Activated T-helper 1 cell treated with anti-CD3 and anti-CD28 coated beads, Interleukin-12 subunit alpha, Interleukin-12 subunit beta, Interleukin-2, Interleukin-4 antibody, amounts not matched to agents 30 ng/mL and 10 ng/mL and 1 ng/mL, durations not matched to agents 14 hours and 24 hours and 36 hours (primary cell): Measurements from ENCODE around the gene CA10. TPM values are rescaled to one million over a fixed set of nuclear protein-coding genes. Genes with fewer than 3 reads are reported as not detected.

ENCODE experiments used
- DNase-seq: peaks from one replicate; pipeline ENCODE4 v3.0.0; 2021; ENCODE audit warnings: low spot score
- H3K27ac Mint-ChIP-seq: one replicate; pipeline ENCODE4 v1.8.0; 2021; ENCODE audit warnings: mild to moderate bottlenecking, mixed read lengths
- H3K27me3 Mint-ChIP-seq: one replicate; pipeline ENCODE4 v1.8.0; 2022; ENCODE audit warnings: mild to moderate bottlenecking, moderate library complexity, mixed read lengths; ENCODE audit not compliant: insufficient read depth
- H3K36me3 Mint-ChIP-seq: one replicate; pipeline ENCODE4 v1.8.0; 2021; ENCODE audit warnings: low read depth, mixed read lengths
- H3K4me1 Mint-ChIP-seq: one replicate; pipeline ENCODE4 v1.8.0; 2021; ENCODE audit warnings: low read depth, mixed read lengths
- H3K4me3 Mint-ChIP-seq: one replicate; pipeline ENCODE4 v1.8.0; 2021; ENCODE audit warnings: mild to moderate bottlenecking, moderate library complexity, mixed read lengths
- H3K9me3 Mint-ChIP-seq: one replicate; pipeline ENCODE4 v1.8.0; 2021; ENCODE audit warnings: mixed read lengths
- intact Hi-C: fragments of 100-400 bp; cut with micrococcal nuclease; formaldehyde crosslinking; loops from one replicate; pipeline ENCODE4 v1.15.1; 2024
- total RNA-seq: library from RNA; stranded (reverse); gene quantifications from 2 replicates; pipeline ENCODE4 v1.2.3, GENCODE V29; 2022

CA10 gene
- total RNA-seq, 1 donor from 2014 or later = not detected

- Mint-ChIP-seq H3K4me1 (no peaks in the 10 kb centered on the region), H3K27me3 (no peaks in the 10 kb centered on the region), H3K36me3 (no peaks in the 10 kb centered on the region), H3K27ac (no peak overlapping the region), H3K9me3 (no peaks in the 10 kb centered on the region), H3K4me3 (no peak overlapping the region)
- intact Hi-C loops = no loop called here
- no peak for DNase-seq
Observed at GRCh38 chr17:51954232-51954765, 204.2 kb downstream of the CA10 start.

GRCh38 chr17:51951741-51952140, 206.8 kb downstream of the CA10 start:
- no peak for DNase-seq
- no peak overlapping the region for H3K27ac Mint-ChIP-seq
- intact Hi-C loops = no loop called here
- H3K27me3 Mint-ChIP-seq = no peaks in the 10 kb centered on the region
- H3K36me3 Mint-ChIP-seq = no peaks in the 10 kb centered on the region
- no peaks in the 10 kb centered on the region for H3K9me3 Mint-ChIP-seq
- H3K4me3 Mint-ChIP-seq = no peak overlapping the region
- H3K4me1 Mint-ChIP-seq = no peaks in the 10 kb centered on the region

- H3K9me3 Mint-ChIP-seq = no peaks in the 10 kb centered on the region
- intact Hi-C loops = no loop called here
Observed at GRCh38 chr17:51948128-51948527, 210.4 kb downstream of the CA10 start.

GRCh38 chr17:51947160-51947735, 211.3 kb downstream of the CA10 start:
- H3K36me3 Mint-ChIP-seq = no peaks in the 10 kb centered on the region
- no peak overlapping the region for H3K4me3 Mint-ChIP-seq
- no peak for DNase-seq
- intact Hi-C loops = no loop called here
- H3K27ac Mint-ChIP-seq = no peak overlapping the region
- H3K27me3 Mint-ChIP-seq = no peaks in the 10 kb centered on the region
- no peaks in the 10 kb centered on the region for H3K9me3 Mint-ChIP-seq
- H3K4me1 Mint-ChIP-seq = no peaks in the 10 kb centered on the region

More at GRCh38 chr17:51948128-51948527, 210.4 kb downstream of the CA10 start:
- Mint-ChIP-seq H3K4me1 (no peaks in the 10 kb centered on the region), H3K27ac (no peak overlapping the region), H3K4me3 (no peak overlapping the region), H3K36me3 (no peaks in the 10 kb centered on the region), H3K27me3 (no peaks in the 10 kb centered on the region)
- no peak for DNase-seq

GRCh38 chr17:51946311-51946710, 212.2 kb downstream of the CA10 start:
- intact Hi-C loops = no loop called here
- no peaks in the 10 kb centered on the region for H3K4me1 Mint-ChIP-seq

GRCh38 chr17:51941272-51941671, 217.2 kb downstream of the CA10 start:
- intact Hi-C loops = no loop called here
- no peak overlapping the region for H3K27ac Mint-ChIP-seq
- no peaks in the 10 kb centered on the region for H3K9me3 Mint-ChIP-seq
- no peak overlapping the region for H3K4me3 Mint-ChIP-seq
- peaks cover 1% of the 10 kb centered on the region for H3K36me3 Mint-ChIP-seq
- no peaks in the 10 kb centered on the region for H3K27me3 Mint-ChIP-seq
- DNase-seq = no peak
- no peaks in the 10 kb centered on the region for H3K4me1 Mint-ChIP-seq

More at GRCh38 chr17:51946311-51946710, 212.2 kb downstream of the CA10 start:
- no peak overlapping the region for H3K27ac Mint-ChIP-seq
- H3K4me3 Mint-ChIP-seq = no peak overlapping the region
- no peaks in the 10 kb centered on the region for H3K9me3 Mint-ChIP-seq
- H3K27me3 Mint-ChIP-seq = no peaks in the 10 kb centered on the region
- DNase-seq = no peak
- H3K36me3 Mint-ChIP-seq = no peaks in the 10 kb centered on the region

GRCh38 chr17:51937264-51937663, 221.2 kb downstream of the CA10 start:
- no peak overlapping the region for H3K27ac Mint-ChIP-seq
- H3K36me3 Mint-ChIP-seq = peaks cover 1% of the 10 kb centered on the region
- H3K27me3 Mint-ChIP-seq = no peaks in the 10 kb centered on the region
- H3K9me3 Mint-ChIP-seq = no peaks in the 10 kb centered on the region
- H3K4me3 Mint-ChIP-seq = no peak overlapping the region
- H3K4me1 Mint-ChIP-seq = no peaks in the 10 kb centered on the region
- no peak for DNase-seq
- intact Hi-C loops = no loop called here

GRCh38 chr17:51935477-51935876, 223.0 kb downstream of the CA10 start:
- Mint-ChIP-seq H3K4me3 (no peak overlapping the region), H3K9me3 (no peaks in the 10 kb centered on the region), H3K27ac (no peak overlapping the region), H3K4me1 (no peaks in the 10 kb centered on the region), H3K27me3 (no peaks in the 10 kb centered on the region), H3K36me3 (peaks cover 1% of the 10 kb centered on the region)
- intact Hi-C loops = loop anchor here (1.0 kb wide), 1 partner anchor 44 kb away; no protein-coding TSS in a partner anchor
- DNase-seq = no peak

GRCh38 chr17:51933647-51934046, 224.9 kb downstream of the CA10 start:
- no peaks in the 10 kb centered on the region for H3K27me3 Mint-ChIP-seq
- H3K9me3 Mint-ChIP-seq = no peaks in the 10 kb centered on the region
- no peak overlapping the region for H3K4me3 Mint-ChIP-seq

GRCh38 chr17:51926448-51926847, 232.1 kb downstream of the CA10 start:
- Mint-ChIP-seq H3K27ac (no peak overlapping the region), H3K4me1 (no peaks in the 10 kb centered on the region), H3K9me3 (no peaks in the 10 kb centered on the region), H3K4me3 (no peak overlapping the region), H3K36me3 (no peaks in the 10 kb centered on the region), H3K27me3 (no peaks in the 10 kb centered on the region)
- intact Hi-C loops = no loop called here
- DNase-seq = no peak

More at GRCh38 chr17:51933647-51934046, 224.9 kb downstream of the CA10 start:
- Mint-ChIP-seq H3K4me1 (no peaks in the 10 kb centered on the region), H3K27ac (no peak overlapping the region), H3K36me3 (no peaks in the 10 kb centered on the region)
- intact Hi-C loops = no loop called here
- no peak for DNase-seq

GRCh38 chr17:51921500-51921899, 237.0 kb downstream of the CA10 start:
- no peak overlapping the region for H3K27ac Mint-ChIP-seq
- H3K4me3 Mint-ChIP-seq = no peak overlapping the region

GRCh38 chr17:51914577-51914976, 243.9 kb downstream of the CA10 start:
- Mint-ChIP-seq H3K4me3 (no peak overlapping the region), H3K27ac (no peak overlapping the region), H3K27me3 (peaks cover 2% of the 10 kb centered on the region), H3K4me1 (no peaks in the 10 kb centered on the region), H3K36me3 (no peaks in the 10 kb centered on the region), H3K9me3 (no peaks in the 10 kb centered on the region)
- DNase-seq = no peak
- intact Hi-C loops = no loop called here

More at GRCh38 chr17:51921500-51921899, 237.0 kb downstream of the CA10 start:
- intact Hi-C loops = no loop called here
- DNase-seq = no peak
- Mint-ChIP-seq H3K9me3 (no peaks in the 10 kb centered on the region), H3K36me3 (no peaks in the 10 kb centered on the region), H3K4me1 (no peaks in the 10 kb centered on the region), H3K27me3 (no peaks in the 10 kb centered on the region)

GRCh38 chr17:51913491-51914205, 244.9 kb downstream of the CA10 start:
- H3K9me3 Mint-ChIP-seq = no peaks in the 10 kb centered on the region
- H3K36me3 Mint-ChIP-seq = no peaks in the 10 kb centered on the region
- H3K27ac Mint-ChIP-seq = no peak overlapping the region
- intact Hi-C loops = no loop called here
- no peak overlapping the region for H3K4me3 Mint-ChIP-seq
- DNase-seq = no peak
- H3K27me3 Mint-ChIP-seq = peaks cover 2% of the 10 kb centered on the region
- no peaks in the 10 kb centered on the region for H3K4me1 Mint-ChIP-seq
